Mucosa of descending colon (tissue), 3 donors: Measurements from ENCODE around the gene ADGRV1. TPM values are rescaled to one million over a fixed set of nuclear protein-coding genes. Genes with fewer than 3 reads are reported as not detected.
"Not testable (repeated sequence)": the region's sequence is repeated elsewhere in the genome, so short reads cannot be mapped to it uniquely, and the experiment has no call there.

Experiments
- ATAC-seq: fragments of 200-7000 bp; cut with Tn5 transposase; one replicate; pipeline ENCODE4 v1.9.1; 2020; ENCODE audit warnings: mild to moderate bottlenecking, moderate library complexity
- DNase-seq, 3 donors: peaks; one replicate each; pipeline ENCODE4 v3.0.0-alpha.2; 2020
- H3K36me3 ChIP-seq: fragments of 200-600 bp; one replicate; pipeline ENCODE4 v1.8.0; 2021; ENCODE audit warnings: low read depth, mild to moderate bottlenecking
- H3K4me1 ChIP-seq: fragments of 200-600 bp; one replicate; pipeline ENCODE4 v1.8.0; 2021; ENCODE audit warnings: low read depth, mild to moderate bottlenecking
- H3K4me3 ChIP-seq: fragments of 200-600 bp; one replicate; pipeline ENCODE4 v1.8.0; 2021; ENCODE audit warnings: mild to moderate bottlenecking
- H3K9me3 ChIP-seq: fragments of 200-600 bp; one replicate; pipeline ENCODE4 v1.8.0; 2021; ENCODE audit warnings: mild to moderate bottlenecking
- CTCF ChIP-seq: fragments of 200-600 bp; IDR thresholded peaks from one replicate; pipeline ENCODE4 v1.8.0; 2022; ENCODE audit warnings: antibody characterized with exemption, mild to moderate bottlenecking
- intact Hi-C, 2 donors: fragments of 100-400 bp; cut with DNase I in 1 of 2; cut with micrococcal nuclease in 1 of 2; formaldehyde crosslinking; loops; one replicate each; pipeline versions ENCODE4 v1.11.0 to v1.11.1; 2022; cut with DNase I, micrococcal nuclease
- total RNA-seq, 3 donors: library from RNA; stranded (reverse); fragmentation: NEBNext Ultra II Directional in 2 of 3; extraction: Animal tissue kit (Norgen Biotek cat#: 25700) in 2 of 3; gene quantifications; one replicate each; pipeline versions ENCODE4 v1.2.1 to v1.2.4, GENCODE V29; 2021 to 2023
- donor health status: DM: no; HTN: no; CAD: no; lungs with moderate emphysema.
- donor health status: DM: no; HTN: no; CAD: no.
- donor health status: DM: no; HTN: yes; CAD: no.

ADGRV1 gene
- total RNA-seq, 3 donors from 2014 or later = 4.5 to 8.6 (median 6.1) TPM

- intact Hi-C loops = no loop called here
- DNase-seq = no peak
- H3K9me3 ChIP-seq = no peaks in the 10 kb centered on the region
- H3K36me3 ChIP-seq = no peaks in the 10 kb centered on the region
- H3K4me3 ChIP-seq = no peak overlapping the region
- TF ChIP-seq CTCF = no peak
- H3K4me1 ChIP-seq = peaks cover 5% of the 10 kb centered on the region
- ATAC-seq = no peak
Observed at GRCh38 chr5:90834711-90835110, 276.1 kb downstream of the ADGRV1 start.

GRCh38 chr5:90843443-90843842 lies 284.8 kb downstream of the ADGRV1 start:
- TF ChIP-seq CTCF = no peak
- DNase-seq = no peak
- intact Hi-C loops = no loop called here

GRCh38 chr5:90844931-90845330 lies 286.3 kb downstream of the ADGRV1 start:
- Histone ChIP-seq H3K36me3 (no peaks in the 10 kb centered on the region), H3K4me3 (no peak overlapping the region), H3K4me1 (no peaks in the 10 kb centered on the region), H3K9me3 (no peaks in the 10 kb centered on the region)
- no peak for DNase-seq
- no peak for ATAC-seq
- no peak for TF ChIP-seq CTCF
- intact Hi-C loops = no loop called here

More at GRCh38 chr5:90843443-90843842, 284.8 kb downstream of the ADGRV1 start:
- no peaks in the 10 kb centered on the region for H3K9me3 ChIP-seq
- H3K36me3 ChIP-seq = no peaks in the 10 kb centered on the region
- no peaks in the 10 kb centered on the region for H3K4me1 ChIP-seq
- H3K4me3 ChIP-seq = no peak overlapping the region
- ATAC-seq = no peak

- ATAC-seq = no peak
Observed at GRCh38 chr5:90845723-90846554, 287.3 kb downstream of the ADGRV1 start.

GRCh38 chr5:90847606-90848005 lies 289.0 kb downstream of the ADGRV1 start:
- not testable (repeated sequence) for ATAC-seq

More at GRCh38 chr5:90845723-90846554, 287.3 kb downstream of the ADGRV1 start:
- H3K9me3 ChIP-seq = no peaks in the 10 kb centered on the region
- H3K4me1 ChIP-seq = no peaks in the 10 kb centered on the region
- no peak for TF ChIP-seq CTCF
- H3K36me3 ChIP-seq = no peaks in the 10 kb centered on the region
- H3K4me3 ChIP-seq = no peak overlapping the region
- no peak for DNase-seq
- intact Hi-C loops = no loop called here

GRCh38 chr5:90849939-90850338 lies 291.3 kb downstream of the ADGRV1 start:
- ATAC-seq (no peak), DNase-seq (no peak)
- H3K4me1 ChIP-seq = no peaks in the 10 kb centered on the region
- no peaks in the 10 kb centered on the region for H3K9me3 ChIP-seq
- TF ChIP-seq CTCF = no peak
- intact Hi-C loops = loop anchor here in 1 of 2 donors (10.0 kb wide), 1 partner anchor 575 kb away; no protein-coding TSS in a partner anchor
- no peaks in the 10 kb centered on the region for H3K36me3 ChIP-seq
- H3K4me3 ChIP-seq = no peak overlapping the region

More at GRCh38 chr5:90847606-90848005, 289.0 kb downstream of the ADGRV1 start:
- H3K4me3 ChIP-seq, DNase-seq, H3K4me1 ChIP-seq, intact Hi-C loops, H3K36me3 ChIP-seq, H3K9me3 ChIP-seq: not testable (repeated sequence)
